Measurements from ENCODE around the gene HMOX1. TPM values are rescaled to one million over a fixed set of nuclear protein-coding genes. Genes with fewer than 3 reads are reported as not detected.
A peak's percentile ranks its signal among the peaks of the same experiment; 100 is the strongest.

HMOX1 gene
- total RNA-seq, 1 experiment from 2014 or later, result 26.4 TPM

- Histone ChIP-seq H3K9me2 (ENCODE audit: insufficient read depth) (no peaks in the 10 kb centered on the region), H3K79me2 (ENCODE audit: insufficient read depth, low read length) (no peaks in the 10 kb centered on the region), H3K27me3 (ENCODE audit: insufficient read depth, low read length) (no peaks in the 10 kb centered on the region), H3K4me2 (ENCODE audit: low read length) (peak overlapping the region; percentile 72), H3K4me3 (replicated peaks in 1 of 2; ENCODE audit: low read depth in 1 of 2, low read length in 2 of 2) (no peak overlapping the region), H3K4me1 (ENCODE audit: control insufficient read depth in 1 of 2, insufficient read depth in 2 of 2, low read length in 2 of 2) (peaks cover 2 to 26% of the 10 kb centered on the region in 2 experiments; a peak in 3 of 4 replicates), H3K9ac (ENCODE audit: low read length) (peak overlapping the region; percentile 48), H3K36me3 (ENCODE audit: control insufficient read depth in 1 of 2, insufficient read depth in 2 of 2, low read length in 2 of 2) (no peaks in the 10 kb centered on the region), H3K27ac (ENCODE audit: low read depth, low read length) (0 out of 2 replicates have a peak overlapping the region, but pooled peaks have one; percentile 34), H3K9me3 (ENCODE audit: control insufficient read depth in 1 of 2, insufficient read depth in 1 of 2, low read depth in 1 of 2, low read length in 2 of 2) (no peaks in the 10 kb centered on the region), H4K20me1 (ENCODE audit: insufficient read depth) (no peaks in the 10 kb centered on the region), H2AFZ (ENCODE audit: low read depth, low read length, poor library complexity, severe bottlenecking) (peak overlapping the region; percentile 54)
- RAD21 ChIA-PET (ENCODE audit: low non-redundant PET in 1 of 2, low total read pairs in 2 of 2, uncharacterized antibody in 2 of 2, unreplicated experiment in 2 of 2), result interaction anchor here in 1 of 2 experiments (0.6 to 1.5 kb wide), 3 partner anchors 8 to 64 kb away, joined by 3 to 4 read pairs (median 3); no protein-coding TSS in a partner anchor
- ATAC-seq (no peak), DNase-seq (ENCODE audit: low read depth, low spot score) (no peak)
- POLR2A ChIA-PET, result no interaction called here
- no peak for TF ChIP-seq EZH2phosphoT487 (IDR thresholded peaks at IDR 0.05; ENCODE audit: borderline replicate concordance)
- no peak for TF ChIP-seq YY1 (IDR thresholded peaks at IDR 0.05; ENCODE audit: extremely low read depth, insufficient replicate concordance, low read depth, low read length)
- no peak for TF ChIP-seq SIN3A (IDR thresholded peaks at IDR 0.05; ENCODE audit: low read depth)
- TF ChIP-seq SRF (IDR thresholded peaks at IDR 0.05; ENCODE audit: low read depth), result no peak
- TF ChIP-seq ATF3 (IDR thresholded peaks at IDR 0.05), result no peak
- no peak for TF ChIP-seq CEBPB (IDR thresholded peaks at IDR 0.05; ENCODE audit: low read depth)
- TF ChIP-seq JUND (IDR thresholded peaks at IDR 0.05), result no peak
- no peak for TF ChIP-seq EGR1 (IDR thresholded peaks at IDR 0.05; ENCODE audit: low read depth)
- TF ChIP-seq MAX (IDR thresholded peaks at IDR 0.05), result no peak
- TF ChIP-seq RAD21 (IDR thresholded peaks at IDR 0.05; ENCODE audit: low read depth), result no peak
- TF ChIP-seq CTCF (IDR thresholded peaks at IDR 0.05 in 2 of 3, conservative IDR thresholded peaks at IDR 0.05 in 1 of 3; ENCODE audit: borderline replicate concordance in 1 of 3, insufficient read depth in 1 of 3, low read depth in 2 of 3, low read length in 2 of 3), result no peak
- TF ChIP-seq TCF7L2 (IDR thresholded peaks at IDR 0.05; ENCODE audit: borderline replicate concordance, extremely low read depth, insufficient read depth, insufficient read length), result no peak
- no peak for TF ChIP-seq FOSL1 (IDR thresholded peaks at IDR 0.05; ENCODE audit: low read depth)
- no peak for TF ChIP-seq SP1 (IDR thresholded peaks at IDR 0.05; ENCODE audit: low read depth)
- CTCF ChIA-PET, result interaction anchor here (1.5 to 1.8 kb wide), 2 partner anchors 81 to 774 kb away, joined by 6 to 8 read pairs; no protein-coding TSS in a partner anchor
- intact Hi-C loops (cut with micrococcal nuclease), result loop anchor here (1.0 to 10.0 kb wide), 5 partner anchors 127 to 774 kb away; no protein-coding TSS in a partner anchor
- no TSS peak for BruUV-seq (replicated peaks)
Observed at GRCh38 chr22:35349704-35350538, 31.0 kb upstream of the HMOX1 start.

Measured in HCT116 (cell line).